Activated naive CD4-positive, alpha-beta T cell (primary cell): Measurements from ENCODE around the gene TEX10.
"Not testable (repeated sequence)": the region's sequence is repeated elsewhere in the genome, so short reads cannot be mapped to it uniquely, and the experiment has no call there.

Experiments
- DNase-seq, 4 experiments: peaks; one replicate each; lab custom pipeline; 2025; lab: John Stamatoyannopoulos, UW

The TEX10 gene

DNA sequence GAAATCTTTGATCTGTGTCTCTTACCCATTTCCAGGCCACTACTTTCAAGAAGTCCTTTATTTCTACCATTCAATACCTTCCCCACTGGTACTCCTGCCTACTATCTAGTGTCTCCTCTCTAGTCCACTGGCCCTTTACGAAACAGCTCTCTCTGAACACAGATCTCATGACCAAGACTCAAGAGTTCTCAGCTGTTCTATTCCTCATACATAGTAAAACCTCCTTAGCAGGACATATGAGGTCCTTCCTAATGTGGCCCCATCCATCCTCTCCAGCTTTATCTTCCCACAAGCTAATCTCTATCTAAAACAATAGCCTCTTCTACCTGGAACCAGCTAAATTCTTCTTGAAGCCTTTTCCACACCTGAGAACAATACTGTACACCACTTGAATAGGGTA, 2.6 kb downstream of the TEX10 start:
- DNase-seq: no peak

DNA sequence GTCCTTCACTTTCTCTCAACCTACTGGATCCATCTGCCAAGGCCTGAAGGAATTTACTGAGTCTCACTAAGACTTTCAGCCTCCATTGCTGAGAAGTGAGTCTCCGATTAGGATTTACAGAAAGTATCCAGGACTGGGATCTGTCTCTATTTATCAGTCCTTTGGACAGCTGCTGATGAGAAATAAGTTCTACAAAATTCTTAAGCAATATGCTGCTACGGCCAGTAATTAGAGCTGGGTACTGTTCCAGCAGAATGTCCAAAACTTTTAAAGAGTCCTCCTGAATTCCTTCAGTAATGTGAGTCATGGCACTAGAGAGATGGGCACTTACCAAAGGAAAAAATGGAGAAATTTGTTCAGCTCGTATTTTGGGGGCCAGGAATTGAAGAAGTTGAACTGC, 5.9 kb downstream of the TEX10 start:
- no peak for DNase-seq

DNA sequence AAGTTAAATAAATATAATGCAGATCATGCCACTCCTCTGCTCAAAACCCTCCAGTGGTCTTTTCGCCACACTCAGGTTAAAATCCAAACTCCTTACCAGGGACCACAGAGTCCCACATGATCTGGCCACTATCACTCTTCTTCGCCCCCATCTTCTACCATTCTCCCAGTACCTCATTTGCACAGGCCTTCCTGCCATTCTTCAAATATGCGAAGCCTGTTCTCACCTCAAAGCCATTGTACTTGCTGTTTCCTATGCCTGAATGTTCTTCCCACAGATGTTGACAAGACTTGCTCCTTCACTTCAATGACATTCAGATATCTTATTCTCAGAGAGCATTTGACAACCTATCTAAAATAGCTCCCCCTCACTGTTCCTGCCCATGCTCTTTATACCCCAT, 10.9 kb downstream of the TEX10 start:
- DNase-seq: no peak

DNA sequence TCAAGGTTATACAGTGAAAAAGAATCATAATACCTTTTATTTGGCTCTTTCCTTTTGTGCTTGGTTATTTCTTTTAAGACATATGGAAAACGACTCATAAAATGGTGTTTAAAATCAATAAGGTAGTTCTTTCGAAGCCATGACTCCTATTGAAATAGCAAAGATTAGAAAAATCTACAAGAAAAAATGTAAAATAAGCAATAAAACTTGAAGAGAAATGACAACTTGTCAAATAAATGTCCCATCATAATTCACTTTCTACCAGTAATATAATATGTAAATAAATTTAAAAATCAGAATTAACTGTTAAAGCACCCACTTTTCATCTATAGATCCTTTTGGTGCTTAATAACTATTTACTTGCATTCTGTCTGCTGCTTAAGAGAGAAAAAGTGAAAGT, 12.5 kb downstream of the TEX10 start:
- DNase-seq: no peak

DNA sequence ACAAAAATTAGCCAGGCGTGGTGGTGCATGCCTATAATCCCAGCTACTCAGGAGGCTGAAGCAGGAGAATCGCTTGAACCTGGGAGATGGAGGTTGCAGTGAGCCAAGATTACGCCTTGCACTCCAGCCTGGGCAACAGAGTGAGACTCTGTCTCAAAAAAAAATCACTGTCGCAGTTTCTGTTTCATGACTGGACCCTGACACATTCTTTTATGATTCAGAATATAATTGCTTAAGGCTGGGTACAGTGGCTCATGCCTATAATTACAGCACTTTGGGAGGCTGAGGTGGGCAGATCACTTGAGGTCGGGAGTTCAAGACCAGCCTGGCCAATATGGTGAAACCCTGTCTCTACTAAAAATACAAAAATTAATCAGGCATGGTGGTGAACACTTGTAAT, 14.0 kb downstream of the TEX10 start:
- DNase-seq: not testable (repeated sequence)

DNA sequence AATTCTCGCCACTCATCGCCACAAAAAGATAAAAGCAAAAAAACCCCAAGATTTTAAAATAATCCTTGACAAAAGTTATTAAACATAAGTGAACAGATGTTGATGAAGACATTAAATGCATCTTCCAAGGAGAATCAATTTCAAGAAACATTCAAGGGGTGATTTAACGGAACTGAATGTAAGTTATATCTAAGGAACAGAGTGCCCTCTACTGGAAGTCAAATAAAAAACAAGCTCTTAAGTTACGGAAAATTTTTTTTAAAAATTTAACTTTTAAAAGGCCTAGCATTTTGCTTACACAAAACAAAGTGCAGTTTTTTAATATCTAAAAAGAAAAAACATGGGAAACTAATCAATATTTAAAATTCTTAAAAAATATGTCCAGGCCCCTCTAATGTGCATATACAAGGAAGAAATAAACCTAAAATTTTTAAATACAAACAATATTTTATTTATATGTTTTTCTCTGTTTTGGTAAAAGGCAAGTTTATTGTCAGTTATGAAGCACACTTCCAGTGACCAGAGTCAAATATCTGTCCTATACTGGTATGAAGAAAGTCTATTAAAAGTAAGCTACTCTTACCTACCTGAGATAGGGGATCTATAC, 28.0 kb downstream of the TEX10 start:
- no peak for DNase-seq

DNA sequence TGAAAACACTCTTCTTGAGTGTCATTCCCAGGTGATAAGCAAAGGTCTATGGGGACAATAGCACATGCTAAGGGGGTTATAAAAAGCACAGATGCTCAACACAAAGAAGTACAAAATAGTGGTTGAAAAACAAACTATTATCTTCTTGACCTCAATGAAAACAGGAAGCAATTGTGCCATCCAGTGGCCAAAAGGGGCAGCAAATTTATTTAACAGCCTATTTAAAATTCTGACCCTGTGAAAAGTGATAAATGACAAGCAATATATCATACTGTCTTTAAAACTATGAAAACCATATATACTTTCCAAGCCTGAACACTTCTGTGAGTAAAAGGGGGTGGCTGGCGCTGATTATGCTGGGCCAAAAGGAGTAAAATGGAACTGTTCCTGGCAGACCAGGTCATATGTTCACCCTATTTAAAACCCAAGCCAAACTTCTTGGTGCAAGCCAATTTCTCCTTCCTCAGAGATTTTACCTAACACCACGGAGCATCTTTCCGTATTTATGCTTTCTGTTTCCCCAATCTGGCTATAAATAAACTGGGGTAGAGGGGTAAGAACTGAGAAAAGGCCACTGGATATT, 29.7 kb downstream of the TEX10 start:
- no peak for DNase-seq

DNA sequence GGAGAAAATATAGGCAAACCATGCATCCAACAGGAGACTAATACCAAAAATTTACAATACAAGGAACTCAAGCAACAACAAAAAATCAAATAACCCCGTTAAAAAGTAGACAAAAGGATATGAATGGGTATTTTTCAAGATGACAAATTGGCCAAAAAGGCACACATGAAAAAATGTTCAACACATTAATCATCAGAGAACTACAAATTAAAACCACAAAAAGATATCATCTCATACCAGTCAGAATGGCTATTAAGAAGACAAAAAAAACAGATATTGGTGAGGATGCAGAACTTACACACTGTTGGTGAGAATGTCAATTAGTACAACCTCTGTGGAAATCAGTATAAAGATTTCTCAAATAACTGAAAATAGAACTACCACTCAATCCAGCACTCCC, 35.0 kb downstream of the TEX10 start:
- no peak for DNase-seq

DNA sequence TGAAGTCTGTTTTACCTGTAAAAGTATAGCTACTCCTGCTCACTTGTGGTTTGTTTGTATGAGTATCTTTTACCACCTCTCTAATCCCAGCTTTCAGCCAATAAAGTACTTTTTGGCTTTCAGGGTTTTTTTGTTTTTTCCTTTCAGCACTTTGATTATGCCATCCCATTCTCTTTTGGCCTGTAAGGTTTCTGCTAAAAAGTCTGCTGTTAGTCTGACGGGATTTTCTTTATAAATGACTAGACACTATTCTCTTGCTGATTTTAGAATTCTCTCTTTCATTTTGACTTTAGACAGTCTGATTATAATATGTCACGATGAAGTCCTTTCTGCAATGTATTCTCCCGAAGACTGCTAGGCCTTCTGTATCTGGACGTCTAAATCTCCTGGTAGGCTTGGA, 37.2 kb downstream of the TEX10 start:
- no peak for DNase-seq

DNA sequence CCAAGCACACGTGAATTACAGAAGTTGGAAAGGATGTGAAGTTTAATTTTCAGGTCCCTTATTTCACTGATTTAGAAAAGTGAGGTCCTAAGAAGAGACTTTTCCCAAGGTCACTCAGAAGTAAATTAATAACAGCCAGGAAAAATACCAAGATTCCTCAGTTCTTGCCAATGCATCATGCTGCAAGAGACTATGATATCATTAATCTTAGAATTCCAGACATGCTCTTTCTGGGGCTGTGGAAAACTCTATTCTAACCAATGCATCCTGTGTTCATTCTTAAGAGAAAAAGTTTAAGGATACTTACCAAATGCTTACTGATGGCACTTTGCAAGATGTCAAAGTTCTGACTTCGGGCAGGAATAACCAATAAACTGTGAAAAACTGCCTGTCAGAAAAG, 42.8 kb downstream of the TEX10 start:
- DNase-seq: no peak

DNA sequence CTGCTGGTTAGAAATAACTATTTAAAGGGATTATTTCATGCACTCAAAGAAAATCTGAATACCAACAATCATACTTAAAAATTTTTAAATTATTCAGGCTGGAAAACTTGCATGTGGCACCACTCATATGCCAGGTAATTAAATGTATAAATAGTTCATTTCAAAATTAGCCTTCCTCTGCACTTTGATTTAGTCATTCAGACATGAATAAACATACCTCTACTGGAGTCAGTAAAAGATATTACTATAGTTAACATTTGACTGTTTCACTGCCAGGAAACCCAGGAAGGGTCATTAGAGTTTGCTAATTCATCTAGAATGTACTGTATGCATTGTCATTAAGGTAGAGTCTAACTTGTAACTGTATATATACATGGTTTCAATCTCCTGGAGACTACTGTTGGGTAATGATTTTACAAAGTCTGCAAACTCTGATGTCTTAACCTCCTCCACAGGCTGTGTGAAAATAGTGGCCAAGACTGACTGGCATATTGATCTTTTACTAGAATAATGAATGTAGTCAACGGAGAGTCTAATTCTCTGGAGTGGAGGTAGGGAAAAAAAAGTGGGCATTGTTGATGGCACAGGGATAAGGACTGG, 43.7 kb downstream of the TEX10 start:
- DNase-seq: no peak

DNA sequence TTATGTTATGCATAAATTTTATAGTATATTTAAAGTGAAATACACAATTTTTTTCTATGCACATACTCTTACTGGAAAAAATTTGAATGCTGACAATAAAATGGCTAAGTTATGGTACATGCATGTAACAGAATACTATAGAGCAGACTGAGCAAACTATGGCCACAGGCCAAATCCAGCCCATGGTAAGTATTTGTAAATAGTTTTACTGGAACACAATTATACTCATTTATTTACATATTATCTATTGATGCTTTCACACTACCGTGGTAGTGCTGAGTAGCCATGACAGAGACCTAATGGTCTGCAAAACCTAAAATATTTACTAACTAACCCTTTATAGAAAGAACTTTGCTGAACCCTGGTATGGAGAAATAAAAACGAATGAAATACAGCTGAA, 45.7 kb downstream of the TEX10 start:
- DNase-seq: no peak

DNA sequence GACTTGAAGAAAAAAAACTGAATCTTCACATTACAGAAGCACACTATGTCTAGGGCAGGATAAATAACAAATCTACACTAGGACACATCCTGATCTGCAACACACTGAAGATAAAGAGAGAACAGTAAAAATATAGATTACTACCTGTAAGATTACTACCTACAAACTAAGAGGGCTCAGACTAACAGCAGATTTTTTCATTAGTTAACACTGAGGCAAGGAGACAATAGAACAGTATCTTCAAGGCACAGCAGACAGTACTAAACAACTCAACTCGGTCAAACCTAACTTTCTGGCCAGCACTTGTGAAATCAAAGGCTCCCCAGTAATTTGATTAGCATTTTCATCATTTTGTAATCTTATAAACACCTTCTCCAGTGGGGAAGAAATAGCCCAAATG, 46.5 kb downstream of the TEX10 start:
- no peak for DNase-seq

DNA sequence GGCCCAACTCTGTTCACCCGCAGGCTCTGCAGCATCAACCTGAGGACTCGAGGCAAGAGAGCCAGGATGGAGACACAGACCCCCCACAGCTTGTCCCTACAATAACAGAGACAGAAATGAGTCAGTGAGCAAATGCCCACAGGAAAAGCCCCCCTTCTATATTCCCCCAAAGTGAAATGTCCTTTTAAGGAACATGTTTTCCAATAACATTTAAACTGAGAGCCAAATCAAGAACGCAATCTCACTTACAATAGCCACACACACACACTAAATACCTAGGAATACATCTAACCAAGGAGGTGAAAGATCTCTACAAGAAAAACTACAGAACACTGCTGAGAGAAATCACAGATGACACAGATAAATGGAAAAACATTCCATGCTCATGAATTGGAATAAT, 49.0 kb downstream of the TEX10 start:
- DNase-seq: no peak

DNA sequence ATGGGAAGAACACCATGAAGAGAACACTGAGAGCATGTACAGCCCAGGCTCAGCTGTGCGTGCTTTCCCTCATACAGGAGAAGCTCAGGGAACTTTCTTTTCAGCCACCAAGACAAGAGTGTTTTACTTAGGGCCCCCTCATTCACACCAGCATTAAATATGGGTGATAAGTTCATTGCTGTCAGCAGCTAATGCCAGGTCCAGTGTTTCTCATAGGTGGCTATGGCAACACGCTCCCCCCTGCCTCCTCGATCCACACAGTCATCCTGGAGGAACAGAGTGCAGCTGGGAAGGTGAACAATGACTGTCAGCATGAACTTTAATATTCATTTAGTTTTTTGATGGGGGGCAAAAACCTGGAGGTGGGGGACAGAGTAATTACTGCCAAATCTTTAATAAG, 54.4 kb downstream of the TEX10 start:
- DNase-seq: no peak

DNA sequence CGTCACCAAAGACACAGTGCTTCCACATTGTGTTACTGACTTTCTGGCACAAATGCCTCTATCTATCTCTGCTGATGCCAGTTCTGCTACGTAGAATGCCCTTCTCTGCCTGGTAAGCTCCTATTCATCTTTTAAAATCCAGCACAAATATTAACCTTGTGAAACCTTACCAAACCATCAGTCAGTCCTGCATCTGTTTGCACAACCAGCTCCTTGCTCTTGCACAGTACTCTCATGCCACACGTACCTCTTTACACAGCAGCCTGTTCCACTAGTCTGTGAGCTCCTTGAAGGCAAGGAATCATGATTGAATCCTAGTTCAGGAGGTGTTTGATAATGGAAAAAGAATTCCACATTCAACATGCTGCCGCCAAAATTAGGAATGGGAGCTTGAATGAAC, 56.3 kb downstream of the TEX10 start:
- no peak for DNase-seq

DNA sequence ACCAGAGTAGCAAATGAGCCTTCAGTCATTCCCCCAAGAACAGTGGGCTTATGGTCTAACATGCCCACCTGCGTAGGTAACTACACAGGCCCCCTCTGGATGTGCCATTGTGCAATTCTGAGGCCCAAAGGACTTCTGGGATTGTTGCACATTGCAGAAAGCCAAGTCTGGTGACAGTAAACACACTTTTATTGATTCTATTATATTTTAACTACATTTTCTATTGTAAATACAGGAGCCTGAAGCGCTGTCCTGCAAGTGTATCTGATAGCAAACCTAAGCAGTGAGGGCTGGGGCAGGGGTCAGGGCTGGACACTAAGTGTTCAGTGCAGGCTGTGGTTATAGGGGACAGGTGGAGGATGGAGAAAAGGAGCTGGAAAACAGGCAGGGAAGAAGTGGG, 57.5 kb downstream of the TEX10 start:
- no peak for DNase-seq

DNA sequence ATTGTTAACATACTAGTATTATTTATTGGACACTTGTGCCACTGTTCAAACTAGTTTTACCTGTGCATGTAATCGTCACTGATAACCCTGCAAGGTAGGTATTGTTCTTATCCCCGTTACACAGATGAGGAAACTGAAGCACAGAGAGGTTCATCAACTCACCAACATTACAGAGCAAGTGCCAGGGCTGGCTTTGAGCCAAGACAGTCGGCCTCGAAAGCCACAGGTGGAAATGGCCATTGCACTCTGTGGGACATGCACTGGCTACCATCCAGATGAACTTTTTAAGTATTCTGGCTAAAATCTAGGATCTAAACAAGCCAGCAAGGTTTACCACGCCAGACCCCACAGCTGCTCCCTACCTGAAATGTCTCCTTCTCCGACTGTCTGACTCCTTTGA, 57.9 kb downstream of the TEX10 start:
- no peak for DNase-seq

DNA sequence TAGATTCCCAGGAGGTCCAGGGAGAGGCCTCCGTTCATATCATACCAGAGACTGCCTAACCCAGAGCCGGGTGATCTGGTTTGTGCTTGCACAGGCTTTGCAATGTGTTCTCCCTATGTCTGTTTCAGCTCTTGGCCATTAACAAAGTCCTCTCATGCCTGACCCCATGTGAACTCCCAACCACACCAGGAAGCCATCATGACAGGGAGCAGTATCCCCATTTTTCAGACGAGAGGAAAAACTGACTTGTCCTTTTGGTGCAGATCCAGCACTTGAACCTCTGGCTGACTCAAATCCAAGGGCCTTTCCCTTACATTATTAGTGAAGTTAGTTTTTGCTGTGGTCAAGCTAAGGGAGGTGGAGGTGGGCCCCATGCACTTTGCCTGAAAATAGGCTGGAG, 58.4 kb downstream of the TEX10 start:
- no peak for DNase-seq

DNA sequence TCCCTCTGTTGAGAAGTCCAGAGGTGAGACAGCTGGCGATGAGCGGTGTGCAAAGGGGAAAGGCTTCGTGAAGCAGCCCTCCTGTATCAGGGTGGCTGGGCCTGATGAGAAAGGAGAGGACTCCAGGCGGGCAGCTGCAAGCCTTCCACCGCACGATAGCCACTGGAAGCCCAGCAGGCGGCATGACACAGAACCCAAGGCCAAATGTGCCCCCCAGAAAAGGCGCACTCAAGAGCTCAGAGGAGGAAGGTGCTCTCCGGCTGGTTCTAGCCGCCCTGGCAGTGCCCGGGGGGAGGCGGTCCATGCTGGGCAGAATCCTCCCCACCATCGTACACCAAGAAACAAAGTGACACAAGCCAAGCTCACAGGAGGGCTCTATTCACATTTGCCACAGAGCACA, 60.3 kb downstream of the TEX10 start:
- DNase-seq: no peak

DNA sequence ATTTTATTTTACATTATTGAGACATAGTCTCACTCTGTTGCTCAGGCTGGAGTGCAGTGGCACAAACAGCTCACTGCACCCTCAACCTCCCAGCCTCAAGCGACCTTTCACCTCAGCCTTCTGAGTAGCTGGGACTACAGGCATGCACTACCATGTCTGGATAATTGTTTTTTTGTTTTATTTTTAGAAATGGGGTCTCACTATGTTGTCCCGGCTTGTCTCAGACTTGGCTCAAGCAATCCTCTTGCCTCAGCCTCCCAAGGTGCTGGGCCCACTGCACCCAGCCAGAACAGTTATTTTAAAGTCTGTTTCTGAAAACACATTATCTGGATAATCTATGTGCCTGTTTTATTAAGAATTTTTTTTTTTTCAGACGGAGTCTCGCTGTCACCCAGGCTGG, 62.0 kb downstream of the TEX10 start:
- DNase-seq: no peak

DNA sequence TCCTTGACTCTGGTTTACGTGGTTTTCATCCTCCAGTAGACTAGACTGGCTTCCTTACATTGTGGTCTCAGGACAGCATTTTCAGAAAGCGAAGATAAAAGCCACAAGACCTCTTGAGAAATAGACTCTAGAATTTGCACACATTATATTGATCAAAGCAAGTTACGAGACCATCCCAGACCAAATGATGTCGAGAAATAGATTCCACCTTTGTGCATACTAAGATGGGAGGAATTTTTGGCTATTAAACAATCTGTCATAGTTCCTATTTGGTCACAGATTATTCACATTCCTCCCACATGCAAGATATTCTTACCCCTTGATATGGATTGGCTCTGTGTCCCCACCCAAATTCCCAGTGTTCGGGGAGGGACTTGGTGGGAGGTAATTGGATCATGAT, 65.6 kb downstream of the TEX10 start:
- no peak for DNase-seq

DNA sequence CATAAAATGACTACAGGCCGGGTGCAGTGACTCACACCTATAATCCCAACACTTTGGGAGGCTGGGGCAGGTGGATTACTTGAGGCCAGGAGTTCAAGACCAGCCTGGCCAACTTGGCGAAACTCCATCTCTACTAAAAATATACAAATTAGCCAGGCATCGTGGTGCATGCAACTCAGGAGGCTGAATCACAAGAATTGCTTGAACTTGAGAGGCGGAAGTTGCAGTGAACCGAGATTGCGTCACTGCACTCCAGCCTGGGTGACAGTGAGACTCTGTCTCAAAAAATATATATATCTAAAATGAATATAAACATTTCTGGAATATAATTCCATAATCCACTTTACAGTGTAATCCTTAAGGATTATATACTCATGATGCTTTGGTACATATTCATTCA, 66.5 kb downstream of the TEX10 start:
- no peak for DNase-seq

DNA sequence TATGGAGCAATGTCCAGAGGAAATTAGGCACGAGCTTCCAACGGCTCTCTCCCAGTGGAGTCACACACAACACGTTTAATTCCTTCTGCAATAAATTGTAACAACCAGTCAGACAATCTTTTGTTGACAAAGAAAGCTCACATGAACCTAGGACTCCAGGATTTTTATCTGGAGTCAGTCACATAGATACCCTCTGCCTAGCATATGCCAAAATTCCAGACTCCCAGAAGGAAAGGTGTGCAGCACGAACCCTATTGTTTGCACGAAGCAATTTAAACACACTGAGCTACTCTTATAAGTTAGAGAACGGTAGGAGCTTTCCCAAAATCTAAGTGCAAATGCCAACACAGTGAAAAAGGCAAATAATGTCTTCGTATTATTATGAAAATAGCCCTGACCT, 67.1 kb downstream of the TEX10 start:
- DNase-seq: no peak
